HG03095 (cell line): ENCODE data around the gene CD300C.
"Not testable (repeated sequence)": the region's sequence is repeated elsewhere in the genome, so short reads cannot be mapped to it uniquely, and the experiment has no call there.

Source experiments
- ATAC-seq: cut with Tn5 transposase; IDR thresholded peaks from one replicate; pipeline ENCODE4 v1.9.1; 2021; ENCODE audit warnings: moderate library complexity; ENCODE audit not compliant: unreplicated experiment

CD300C gene

DNA sequence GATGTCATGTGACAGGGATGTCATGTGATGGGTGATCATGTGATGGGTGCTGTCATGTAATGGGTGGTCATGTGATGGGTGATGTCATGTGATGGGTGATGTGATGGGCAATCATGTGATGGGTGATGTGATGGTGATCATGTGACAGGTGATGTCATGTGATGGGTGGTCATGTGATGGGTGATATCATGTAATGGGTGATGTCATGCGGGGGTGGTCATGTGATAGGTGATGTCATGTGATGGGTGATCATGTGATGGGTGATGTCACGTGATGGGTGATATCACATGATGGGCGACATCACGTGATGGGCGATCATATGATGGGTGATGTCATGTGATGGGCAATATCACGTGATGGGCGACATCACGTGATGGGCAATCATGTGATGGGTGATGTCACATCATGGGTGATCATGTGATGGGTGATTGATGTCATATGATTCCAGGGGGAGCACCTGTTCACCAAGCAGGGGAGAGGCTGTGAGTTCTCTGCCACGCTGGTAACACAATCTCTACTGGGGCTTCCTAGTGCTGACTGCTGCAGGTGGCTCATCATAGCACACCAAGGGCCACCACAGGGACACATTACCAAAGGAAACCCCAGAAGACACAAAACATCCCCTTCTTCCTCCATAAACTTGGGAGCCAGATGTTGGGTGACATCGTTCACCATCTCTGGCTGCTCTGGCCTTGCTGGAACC, 31.1 kb downstream of the CD300C start:
- ATAC-seq: no peak

DNA sequence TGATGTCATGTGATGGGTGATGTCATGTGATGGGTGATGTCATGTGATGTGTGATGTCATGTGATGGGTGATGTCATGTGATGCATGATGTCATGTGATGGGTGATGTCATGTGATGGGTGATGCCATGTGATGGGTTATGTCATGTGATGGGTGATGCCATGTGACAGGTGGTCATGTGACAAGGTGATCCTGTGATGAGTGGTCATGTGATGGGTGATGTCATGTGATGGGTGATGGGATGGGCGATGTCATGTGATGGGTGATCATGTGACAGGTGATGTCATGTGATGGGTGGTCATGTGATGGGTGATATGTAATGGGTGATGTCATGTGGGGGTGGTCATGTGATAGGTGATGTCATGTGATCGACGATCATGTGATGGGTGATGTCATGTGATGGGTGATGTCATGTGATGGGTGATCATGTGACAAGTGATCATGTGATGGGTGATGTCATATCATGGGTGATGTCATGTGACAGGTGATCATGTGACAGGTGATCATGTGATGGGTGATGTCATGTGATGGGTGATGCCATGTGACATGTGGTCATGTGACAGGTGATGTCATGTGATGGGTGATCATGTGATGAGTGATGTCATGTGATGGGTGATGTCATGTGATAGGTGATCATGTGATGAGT, 31.8 kb downstream of the CD300C start:
- no peak for ATAC-seq

GRCh38 chr17:74512624-74513091, 33.3 kb downstream of the CD300C start:
- ATAC-seq: no peak

DNA sequence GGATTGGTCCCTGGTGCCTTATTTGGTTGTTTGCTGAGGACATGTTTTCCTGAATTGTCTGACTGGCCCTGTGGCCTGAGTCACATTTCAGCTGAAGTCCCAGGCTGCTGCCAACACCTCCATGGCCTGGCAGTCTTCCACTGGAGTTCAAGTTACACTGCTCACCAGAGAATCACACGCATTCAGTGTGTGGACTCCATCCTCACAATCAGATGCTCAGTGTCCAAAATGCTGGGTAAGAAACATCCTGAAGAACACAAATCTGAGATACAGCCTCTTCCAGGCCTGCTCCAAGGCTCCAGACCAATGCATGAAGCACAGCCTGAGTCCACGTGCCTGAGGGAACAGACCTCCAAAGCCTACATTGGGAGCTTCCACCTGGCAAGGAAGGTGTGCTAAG, 33.9 kb downstream of the CD300C start:
- no peak for ATAC-seq

DNA sequence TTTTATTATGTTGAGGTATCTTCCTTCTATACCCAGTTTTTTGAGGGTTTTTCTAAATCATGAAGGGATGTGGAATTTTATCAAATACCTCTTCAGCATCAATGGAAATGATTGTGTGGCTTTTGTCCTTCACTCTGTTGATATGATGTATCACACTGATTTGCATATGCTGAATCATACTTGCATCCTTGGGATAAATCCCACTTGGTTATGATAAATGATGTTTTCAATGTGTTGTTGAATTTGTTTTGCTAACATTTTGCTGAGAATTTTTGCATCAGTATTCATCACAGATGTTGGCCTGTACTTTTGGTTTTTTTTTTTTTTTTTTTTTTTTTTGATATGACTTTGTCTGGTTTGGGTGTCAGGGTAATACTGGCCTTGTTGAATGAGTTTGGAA, 37.8 kb downstream of the CD300C start:
- no peak for ATAC-seq

DNA sequence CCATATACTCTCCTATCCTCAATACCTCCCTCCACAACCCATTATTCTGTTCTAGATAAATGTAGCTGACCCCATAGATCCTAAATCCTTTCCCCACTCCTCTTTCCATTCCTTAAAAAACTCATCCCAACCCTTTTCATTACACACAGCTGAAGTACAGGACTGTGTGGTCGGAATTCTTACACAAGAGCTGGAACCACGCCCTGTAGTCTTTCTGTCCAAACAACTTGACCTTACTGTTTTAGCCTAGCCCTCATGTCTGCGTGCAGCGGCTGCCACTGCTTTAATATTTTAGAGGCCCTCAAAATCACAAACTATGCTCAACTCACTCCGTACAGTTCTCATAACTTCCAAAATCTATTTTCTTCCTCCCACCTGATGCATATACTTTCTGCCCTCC, 42.0 kb downstream of the CD300C start:
- not testable (repeated sequence) for ATAC-seq

DNA sequence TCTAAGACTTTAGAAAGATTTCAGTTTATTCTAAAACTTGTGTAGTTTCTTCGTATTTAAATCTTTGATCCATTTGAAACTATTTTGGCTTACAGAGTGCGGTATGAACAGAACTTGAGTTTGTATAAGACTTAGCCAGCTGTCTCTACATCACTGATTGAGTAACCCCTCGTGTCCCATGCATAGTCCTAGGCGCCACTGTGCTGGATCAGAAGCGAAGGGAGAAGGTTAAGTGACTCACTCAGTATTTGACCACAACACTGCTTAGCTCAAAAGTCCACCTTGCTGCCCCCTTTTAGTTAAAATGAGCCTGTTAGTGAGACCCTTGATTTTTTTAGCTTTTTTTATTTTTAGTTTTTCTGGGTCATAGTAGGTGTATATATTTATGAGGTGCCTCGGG, 43.1 kb downstream of the CD300C start:
- ATAC-seq: no peak

- ATAC-seq: no peak
Observed at GRCh38 chr17:74499992-74500391, 45.9 kb downstream of the CD300C start.

DNA sequence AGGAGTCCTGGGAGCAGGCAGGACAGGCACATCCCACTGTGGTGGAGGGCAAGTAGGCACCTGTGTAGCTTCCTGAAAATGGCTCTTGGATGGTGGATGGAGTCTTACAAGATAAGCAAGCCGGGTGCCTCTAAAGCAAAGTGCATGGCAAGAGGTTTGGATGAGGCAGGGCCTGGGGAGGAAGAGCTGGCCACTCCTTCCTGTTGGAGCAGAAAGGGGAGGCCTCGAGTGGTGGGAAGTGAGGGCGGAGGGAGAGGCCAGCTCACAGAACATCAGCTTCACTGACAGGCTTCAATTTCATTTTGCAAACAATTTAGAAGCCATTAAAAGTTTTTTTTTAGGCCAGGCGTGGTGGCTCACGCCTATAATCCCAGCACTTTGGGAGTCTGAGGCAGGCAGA, 48.4 kb downstream of the CD300C start:
- ATAC-seq: no peak

DNA sequence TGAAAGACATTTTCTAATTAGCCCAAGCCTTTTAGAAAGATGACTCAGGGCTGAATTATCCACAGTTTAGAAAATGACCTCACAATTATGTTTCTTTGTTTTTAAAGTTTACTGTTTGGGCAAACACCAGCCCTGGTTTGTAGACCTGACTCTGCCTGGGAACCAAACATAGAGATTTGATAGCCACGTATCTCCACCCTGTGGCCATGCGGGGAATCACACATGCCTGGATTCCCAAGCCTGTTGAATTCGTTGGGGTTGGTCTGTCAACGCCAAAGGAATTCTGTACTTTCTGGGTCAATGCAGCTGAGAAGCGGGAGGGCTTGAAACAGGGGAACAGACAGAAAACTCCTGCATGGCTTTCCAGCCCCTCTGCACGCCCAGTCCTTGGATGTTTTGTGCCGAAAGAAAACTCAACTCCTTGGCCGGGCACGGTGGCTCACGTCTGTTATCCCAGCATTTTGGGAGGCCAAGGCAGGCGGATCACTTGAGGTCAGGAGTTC, 52.5 kb downstream of the CD300C start:
- no peak for ATAC-seq

GRCh38 chr17:74491626-74492025, 54.3 kb downstream of the CD300C start:
- no peak for ATAC-seq
